K562 (cell line): ENCODE results near the gene DNAJB12. TPM values are rescaled to one million over a fixed set of nuclear protein-coding genes. Genes with fewer than 3 reads are reported as not detected.

Experiments
- BCOR ChIP-seq: fragments of 450-650 bp; IDR thresholded peaks from 2 replicates; pipeline ENCODE4 v1.6.1; 2016
- CBX3 ChIP-seq, 2 experiments: IDR thresholded peaks; 1 replicate in 1 of 2; 2 replicates in 1 of 2; pipeline ENCODE4 v1.6.1; 2012; ENCODE audit warnings: inconsistent platforms in 2 of 2, low read length in 2 of 2, borderline replicate concordance in 1 of 2, control low read depth in 1 of 2
- DMBX1 ChIP-seq: fragments of 250-450 bp; sonication (Bioruptor Pico); IDR thresholded peaks from 2 replicates; pipeline ENCODE4 v1.8.0; 2022; ENCODE audit warnings: inconsistent platforms, mild to moderate bottlenecking, moderate library complexity, borderline replicate concordance
- ELF2 ChIP-seq: fragments of 250-450 bp; sonication (Bioruptor Pico); IDR thresholded peaks from 2 replicates; pipeline ENCODE4 v1.5.0; 2021; ENCODE audit warnings: mild to moderate bottlenecking
- ERF ChIP-seq: fragments of 450-650 bp; formaldehyde crosslinking; IDR thresholded peaks from 2 replicates; pipeline ENCODE4 v1.4.0; 2020; ENCODE audit warnings: mild to moderate bottlenecking, mixed read lengths
- ESRRA ChIP-seq: fragments of 450-650 bp; IDR thresholded peaks from 2 replicates; pipeline ENCODE4 v1.6.1; 2014; ENCODE audit warnings: low read depth, mild to moderate bottlenecking, moderate library complexity, borderline replicate concordance
- GATA2 ChIP-seq: sonication (generic); formaldehyde crosslinking; IDR thresholded peaks from 2 replicates; pipeline ENCODE4 v1.4.0; 2020; ENCODE audit warnings: mild to moderate bottlenecking, missing genetic modification reagents
- HDAC2 ChIP-seq: fragments of 450-650 bp; IDR thresholded peaks from 2 replicates; pipeline ENCODE4 v1.6.1; 2016; ENCODE audit warnings: mild to moderate bottlenecking
- HNRNPL ChIP-seq: fragments of 200-400 bp; formaldehyde crosslinking; IDR thresholded peaks from 2 replicates; pipeline ENCODE4 v1.6.1; 2017; ENCODE audit warnings: low read depth, mild to moderate bottlenecking, low read length
- IFI16 ChIP-seq: fragments of 250-450 bp; sonication (Bioruptor Pico); IDR thresholded peaks from 2 replicates; pipeline ENCODE4 v2.1.2; 2022; ENCODE audit warnings: mild to moderate bottlenecking, inconsistent platforms
- KDM1A ChIP-seq, 2 experiments: fragments of 450-650 bp; IDR thresholded peaks; 2 replicates each; pipeline ENCODE4 v1.6.1; 2016; ENCODE audit warnings: mild to moderate bottlenecking in 2 of 2
- MEIS2 ChIP-seq: fragments of 450-650 bp; IDR thresholded peaks from 2 replicates; pipeline ENCODE4 v1.6.1; 2014; ENCODE audit warnings: mild to moderate bottlenecking; ENCODE audit not compliant: partially characterized antibody
- PPARD ChIP-seq: fragments of 250-450 bp; sonication (Bioruptor Pico); IDR thresholded peaks from 2 replicates; pipeline ENCODE4 v1.8.0; 2022; ENCODE audit warnings: inconsistent platforms, mild to moderate bottlenecking, moderate library complexity
- RBM17 ChIP-seq: fragments of 200-400 bp; formaldehyde crosslinking; IDR thresholded peaks from 2 replicates; pipeline ENCODE4 v1.6.1; 2017; ENCODE audit warnings: low read depth, mild to moderate bottlenecking, low read length, borderline replicate concordance
- SRF ChIP-seq, 2 experiments: fragments of 250-450, 450-650 bp in 1 of 2; sonication (Bioruptor Pico) in 1 of 2; sonication (generic) in 1 of 2; formaldehyde crosslinking; IDR thresholded peaks; 2 replicates each; pipeline versions ENCODE4 v1.5.0 to v1.5.1; 2020 to 2022; ENCODE audit warnings: mild to moderate bottlenecking in 1 of 2, missing genetic modification reagents in 1 of 2
- TEAD1 ChIP-seq, 2 experiments: fragments of 450-650 bp in 1 of 2; sonication (generic) in 1 of 2; formaldehyde crosslinking; IDR thresholded peaks; 2 replicates each; pipeline versions ENCODE4 v1.4.0 to v1.8.0; 2020 to 2022; ENCODE audit warnings: mild to moderate bottlenecking in 2 of 2, missing genetic modification reagents in 1 of 2
- ZBTB8A ChIP-seq: fragments of 450-650 bp; IDR thresholded peaks from 2 replicates; pipeline ENCODE4 v1.6.1; 2018; ENCODE audit warnings: mild to moderate bottlenecking, moderate library complexity; ENCODE audit not compliant: partially characterized antibody
- ZFPM2 ChIP-seq: fragments of 250-450 bp; sonication (Bioruptor Pico); IDR thresholded peaks from 2 replicates; pipeline ENCODE4 v1.5.1; 2022; ENCODE audit warnings: mild to moderate bottlenecking
- ZNF507 ChIP-seq: conservative IDR thresholded peaks from 2 replicates; pipeline ENCODE4 v1.6.1; 2017; ENCODE audit warnings: missing genetic modification characterization, missing compliant biosample characterization
- ZNF57 ChIP-seq: fragments of 450-650 bp; formaldehyde crosslinking; IDR thresholded peaks from 2 replicates; pipeline ENCODE4 v1.4.0; 2020; ENCODE audit warnings: mild to moderate bottlenecking, moderate library complexity
- ZZZ3 ChIP-seq: fragments of 450-650 bp; IDR thresholded peaks from 2 replicates; pipeline ENCODE4 v1.6.1; 2016; ENCODE audit warnings: antibody characterized with exemption, mild to moderate bottlenecking, moderate library complexity
- polyA plus RNA-seq, 8 experiments: library from polyadenylated mRNA; depleted of rRNA in 4 of 8; stranded (reverse) in 5 of 8; unstranded in 3 of 8; fragments of >200 nt; fragmentation: Nextera tagmentation in 2 of 8; fragmentation: Illumina TruSeq in 1 of 8; extraction: Ambion mirVana in 2 of 8; extraction: Trizol in 1 of 8; gene quantifications; 2 replicates each; pipeline versions ENCODE4 v1.2.1 to v1.2.3, GENCODE V29; 2011 to 2014; ENCODE audit warnings: inconsistent platforms in 1 of 8, missing spikeins in 1 of 8
- total RNA-seq, 7 experiments: library from RNA; depleted of rRNA in 6 of 7; stranded (reverse); fragments of >200 nt in 6 of 7; fragmentation: Illumina TruSeq in 2 of 7; extraction: Trizol in 2 of 7; gene quantifications; 2 replicates each; pipeline versions ENCODE4 v1.2.1 to v1.2.3, GENCODE V29; 2011 to 2021; ENCODE audit warnings: low replicate concordance in 1 of 7
- TF ChIP-seq, protein P1 (sequence below): fragments of 450-650 bp; IDR thresholded peaks from 2 replicates; pipeline ENCODE4 v1.6.1; 2016; ENCODE audit warnings: antibody characterized with exemption
- TF ChIP-seq, protein P2 (sequence below): fragments of 450-650 bp; formaldehyde crosslinking; IDR thresholded peaks from 2 replicates; pipeline ENCODE4 v1.4.0; 2020; ENCODE audit warnings: mild to moderate bottlenecking, moderate library complexity
- TF ChIP-seq, protein P3 (sequence below): fragments of 450-650 bp; IDR thresholded peaks from 2 replicates; pipeline ENCODE4 v1.6.1; 2016; ENCODE audit warnings: borderline replicate concordance

The DNAJB12 gene
- total and polyA plus RNA-seq, 9 of the 15 experiments (the other 6 are each of a cell fraction or from before 2014, with no cell fraction given): 3.5 to 31.5 (median 20.3) TPM

DNA sequence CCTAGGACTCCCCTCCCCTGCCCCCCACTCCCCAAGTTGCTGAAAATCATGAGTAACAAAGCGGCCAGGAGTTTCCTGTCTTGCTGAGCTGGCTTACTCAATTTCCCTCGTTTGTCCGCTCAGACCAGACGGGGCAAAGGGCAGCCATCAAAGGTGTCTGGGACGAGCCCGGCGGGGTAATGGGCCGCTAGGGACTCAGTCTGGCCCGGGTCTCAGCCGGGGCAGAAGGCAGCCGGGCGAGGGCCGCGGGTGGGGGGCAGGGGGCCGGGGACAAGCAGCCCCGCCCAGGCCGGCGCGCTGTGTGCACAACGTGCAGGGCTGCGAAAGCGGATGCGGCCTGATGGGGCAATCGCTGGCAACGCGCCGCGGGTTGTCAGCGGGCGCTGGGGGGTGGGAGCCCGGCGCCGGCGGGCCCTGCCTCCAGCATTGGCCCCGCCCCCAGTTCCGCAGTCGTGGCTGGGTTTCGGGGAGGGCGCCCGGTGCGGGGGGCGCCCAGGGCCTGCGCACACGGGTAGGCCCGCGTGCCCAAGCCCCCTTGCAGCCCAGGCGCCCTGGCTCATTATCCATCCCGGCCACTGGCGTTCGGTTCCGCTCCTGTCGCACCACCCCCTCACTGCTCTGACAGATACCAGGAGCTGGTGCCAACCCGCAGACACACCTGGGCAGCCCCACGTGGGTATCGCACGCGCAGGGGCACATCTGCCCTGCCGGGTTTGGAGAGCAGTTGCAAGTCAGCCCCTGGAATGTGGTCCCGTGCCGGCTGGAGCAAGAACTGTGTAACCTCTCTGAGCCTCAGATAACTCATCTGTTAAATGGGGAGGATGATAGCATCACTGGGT lies 35.1 kb downstream of the DNAJB12 start (continued):
- peak; percentile 86 to 91; a peak in 3 of 4 replicates for TF ChIP-seq TEAD1 (CRISPR knock-in tag; IDR thresholded peaks at IDR 0.05)
- TF ChIP-seq PPARD: peak; percentile 70; the same call in 1 of the 2 replicates
- TF ChIP-seq HNRNPL: peak; percentile 70; the same call in 1 of the 2 replicates
- TF ChIP-seq HDAC2: peak; percentile 30; the same call in 1 of the 2 replicates
- no peak for TF ChIP-seq ZBTB8A
- TF ChIP-seq, protein P1, sequence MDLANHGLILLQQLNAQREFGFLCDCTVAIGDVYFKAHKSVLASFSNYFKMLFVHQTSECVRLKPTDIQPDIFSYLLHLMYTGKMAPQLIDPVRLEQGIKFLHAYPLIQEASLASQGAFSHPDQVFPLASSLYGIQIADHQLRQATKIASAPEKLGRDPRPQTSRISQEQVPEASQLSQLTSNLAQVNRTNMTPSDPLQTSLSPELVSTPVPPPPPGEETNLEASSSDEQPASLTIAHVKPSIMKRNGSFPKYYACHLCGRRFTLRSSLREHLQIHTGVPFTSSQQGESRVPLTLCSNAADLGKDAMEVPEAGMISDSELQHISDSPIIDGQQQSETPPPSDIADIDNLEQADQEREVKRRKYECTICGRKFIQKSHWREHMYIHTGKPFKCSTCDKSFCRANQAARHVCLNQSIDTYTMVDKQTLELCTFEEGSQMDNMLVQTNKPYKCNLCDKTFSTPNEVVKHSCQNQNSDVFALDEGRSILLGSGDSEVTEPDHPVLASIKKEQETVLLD: peak; percentile 55
- peak; percentile 86 for TF ChIP-seq BCOR
- TF ChIP-seq, protein P2, sequence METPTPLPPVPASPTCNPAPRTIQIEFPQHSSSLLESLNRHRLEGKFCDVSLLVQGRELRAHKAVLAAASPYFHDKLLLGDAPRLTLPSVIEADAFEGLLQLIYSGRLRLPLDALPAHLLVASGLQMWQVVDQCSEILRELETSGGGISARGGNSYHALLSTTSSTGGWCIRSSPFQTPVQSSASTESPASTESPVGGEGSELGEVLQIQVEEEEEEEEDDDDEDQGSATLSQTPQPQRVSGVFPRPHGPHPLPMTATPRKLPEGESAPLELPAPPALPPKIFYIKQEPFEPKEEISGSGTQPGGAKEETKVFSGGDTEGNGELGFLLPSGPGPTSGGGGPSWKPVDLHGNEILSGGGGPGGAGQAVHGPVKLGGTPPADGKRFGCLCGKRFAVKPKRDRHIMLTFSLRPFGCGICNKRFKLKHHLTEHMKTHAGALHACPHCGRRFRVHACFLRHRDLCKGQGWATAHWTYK (CRISPR knock-in tag): peak; percentile 88
- TF ChIP-seq CBX3 (IDR thresholded peaks at IDR 0.05; ENCODE audit: borderline replicate concordance in 1 of 2, low read length in 2 of 2): 0 out of 3 replicates have a peak, but pooled peaks of 1 of the 2 experiments have one; percentile 54
- peak; percentile 94 for TF ChIP-seq ESRRA
- no peak for TF ChIP-seq GATA2 (CRISPR knock-in tag)
- TF ChIP-seq ZFPM2 (CRISPR knock-in tag): peak; percentile 87; the same call in 1 of the 2 replicates
- TF ChIP-seq, protein P3, sequence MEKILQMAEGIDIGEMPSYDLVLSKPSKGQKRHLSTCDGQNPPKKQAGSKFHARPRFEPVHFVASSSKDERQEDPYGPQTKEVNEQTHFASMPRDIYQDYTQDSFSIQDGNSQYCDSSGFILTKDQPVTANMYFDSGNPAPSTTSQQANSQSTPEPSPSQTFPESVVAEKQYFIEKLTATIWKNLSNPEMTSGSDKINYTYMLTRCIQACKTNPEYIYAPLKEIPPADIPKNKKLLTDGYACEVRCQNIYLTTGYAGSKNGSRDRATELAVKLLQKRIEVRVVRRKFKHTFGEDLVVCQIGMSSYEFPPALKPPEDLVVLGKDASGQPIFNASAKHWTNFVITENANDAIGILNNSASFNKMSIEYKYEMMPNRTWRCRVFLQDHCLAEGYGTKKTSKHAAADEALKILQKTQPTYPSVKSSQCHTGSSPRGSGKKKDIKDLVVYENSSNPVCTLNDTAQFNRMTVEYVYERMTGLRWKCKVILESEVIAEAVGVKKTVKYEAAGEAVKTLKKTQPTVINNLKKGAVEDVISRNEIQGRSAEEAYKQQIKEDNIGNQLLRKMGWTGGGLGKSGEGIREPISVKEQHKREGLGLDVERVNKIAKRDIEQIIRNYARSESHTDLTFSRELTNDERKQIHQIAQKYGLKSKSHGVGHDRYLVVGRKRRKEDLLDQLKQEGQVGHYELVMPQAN: peak; percentile 19; the same call in 1 of the 2 replicates
- TF ChIP-seq ELF2: peak; percentile 50; the same call in 1 of the 2 replicates
- peak; percentile 37; the same call in 1 of the 2 replicates for TF ChIP-seq ZNF507 (tag)
- peak; percentile 67 for TF ChIP-seq MEIS2
- peak; percentile 53 to 73; a peak in 3 of 4 replicates for TF ChIP-seq KDM1A (IDR thresholded peaks at IDR 0.05)
- peak; percentile 47; the same call in 1 of the 2 replicates for TF ChIP-seq ERF
- TF ChIP-seq ZNF57 (CRISPR knock-in tag): 0 out of 2 replicates have a peak, but pooled peaks have one; percentile 27
- TF ChIP-seq RBM17: no peak
- peak in 1 of 2 experiments; percentile 5; a peak in 1 of 4 replicates for TF ChIP-seq SRF (CRISPR knock-in tag; IDR thresholded peaks at IDR 0.05)
- peak; percentile 92 for TF ChIP-seq DMBX1 (CRISPR knock-in tag)
- no peak for TF ChIP-seq ZZZ3
- TF ChIP-seq IFI16 (CRISPR knock-in tag): peak; percentile 39; the same call in 1 of the 2 replicates
